Renal cortical epithelial cell (primary cell): ENCODE data around the gene TAS2R46. TPM values are rescaled to one million over a fixed set of nuclear protein-coding genes. Genes with fewer than 3 reads are reported as not detected.
"Not testable (repeated sequence)": the region's sequence is repeated elsewhere in the genome, so short reads cannot be mapped to it uniquely, and the experiment has no call there.

ENCODE experiments used
- DNase-seq: peaks from one replicate; pipeline ENCODE4 v3.0.0-alpha.2; 2011; ENCODE audit warnings: low read depth
- total RNA-seq: library from RNA; depleted of rRNA; stranded (reverse); fragments of >200 nt; gene quantifications from 2 replicates; pipeline ENCODE4 v1.2.3, GENCODE V29; 2014

The TAS2R46 gene, protein sequence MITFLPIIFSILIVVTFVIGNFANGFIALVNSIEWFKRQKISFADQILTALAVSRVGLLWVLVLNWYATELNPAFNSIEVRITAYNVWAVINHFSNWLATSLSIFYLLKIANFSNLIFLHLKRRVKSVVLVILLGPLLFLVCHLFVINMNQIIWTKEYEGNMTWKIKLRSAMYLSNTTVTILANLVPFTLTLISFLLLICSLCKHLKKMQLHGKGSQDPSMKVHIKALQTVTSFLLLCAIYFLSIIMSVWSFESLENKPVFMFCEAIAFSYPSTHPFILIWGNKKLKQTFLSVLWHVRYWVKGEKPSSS
- total RNA-seq, result 5.3 TPM in 1 of 2 replicates, not detected in the other

DNA sequence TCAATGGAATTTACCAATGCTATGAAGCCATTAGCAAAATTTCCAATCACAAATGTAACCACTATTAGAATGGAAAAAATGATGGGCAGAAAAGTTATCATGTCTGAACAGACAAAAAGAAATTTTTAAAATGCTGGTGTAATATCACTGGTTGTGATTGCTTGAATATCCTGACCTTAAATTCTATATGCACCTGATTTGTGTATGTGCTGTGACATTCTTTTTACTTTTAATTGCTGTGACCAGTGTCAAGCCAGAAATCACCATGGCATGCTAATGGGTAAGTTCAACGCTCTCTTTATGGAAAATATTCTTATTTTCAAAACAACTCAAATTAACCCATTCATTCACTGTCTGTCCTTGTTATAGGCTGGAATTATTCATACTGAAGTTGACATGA lies at the start of gene TAS2R46:
Gene TAS2R46, minus strand, starts transcription at position 101 of the 400 bp plus-strand sequence. Its CDS starts 0 bp downstream, at position 101.
- not testable (repeated sequence) for DNase-seq

DNA sequence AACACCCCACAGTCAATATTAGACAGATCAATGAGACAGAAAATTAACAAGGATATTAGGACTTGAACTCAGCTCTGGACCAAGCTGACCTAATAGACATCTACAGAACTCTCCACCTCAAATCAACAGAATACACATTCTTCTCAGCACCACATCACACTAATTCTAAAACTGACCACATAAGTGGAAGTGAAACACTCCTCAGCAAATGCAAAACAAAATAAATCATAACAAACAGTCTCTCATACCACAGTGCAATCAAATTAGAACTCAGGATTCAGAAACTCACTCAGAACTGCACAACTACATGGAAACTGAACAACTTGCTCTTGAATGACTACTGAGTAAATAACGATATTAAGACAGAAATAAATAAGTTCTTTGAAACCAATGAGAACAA lies 49.1 kb upstream of the TAS2R46 start:
- DNase-seq, result not testable (repeated sequence)

DNA sequence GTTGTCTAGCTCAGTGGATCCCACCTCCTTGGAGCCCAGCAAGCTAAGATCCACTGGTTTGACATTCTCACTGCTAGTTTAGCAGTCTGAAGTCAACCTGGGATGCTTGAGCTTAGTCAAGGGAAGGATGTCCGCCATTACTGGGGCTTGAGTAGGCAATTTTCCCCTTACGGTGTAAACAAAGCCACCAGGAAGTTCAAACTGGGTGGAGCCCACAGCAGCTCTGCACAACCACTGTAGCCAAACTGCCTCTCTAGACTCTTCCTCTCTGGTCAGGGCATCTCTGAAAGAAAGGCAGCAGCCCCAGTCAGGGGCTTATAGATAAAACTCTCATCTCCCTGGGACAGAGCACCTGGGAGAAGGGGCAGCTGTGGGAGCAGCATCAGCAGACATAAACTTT lies 46.8 kb upstream of the TAS2R46 start:
- DNase-seq, result no peak

DNA sequence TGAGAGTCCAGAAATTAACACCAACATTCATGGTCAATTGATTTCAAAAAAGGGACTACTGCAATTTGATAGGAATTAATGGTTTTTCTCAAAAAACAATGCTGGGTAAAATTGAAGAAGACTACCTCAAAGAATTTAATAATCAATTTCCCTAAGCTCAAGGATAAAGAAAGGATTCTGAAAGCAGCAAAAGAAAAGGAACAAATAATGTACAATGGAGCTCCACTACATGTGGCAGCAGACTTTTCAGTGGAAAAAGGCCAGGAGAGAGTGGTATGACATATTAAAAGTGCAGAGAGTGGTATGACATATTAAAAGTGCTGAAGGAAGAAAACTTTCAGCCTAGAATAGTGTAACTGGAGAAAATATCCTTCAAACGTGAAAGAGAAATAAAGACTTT lies 45.6 kb upstream of the TAS2R46 start:
- no peak for DNase-seq

DNA sequence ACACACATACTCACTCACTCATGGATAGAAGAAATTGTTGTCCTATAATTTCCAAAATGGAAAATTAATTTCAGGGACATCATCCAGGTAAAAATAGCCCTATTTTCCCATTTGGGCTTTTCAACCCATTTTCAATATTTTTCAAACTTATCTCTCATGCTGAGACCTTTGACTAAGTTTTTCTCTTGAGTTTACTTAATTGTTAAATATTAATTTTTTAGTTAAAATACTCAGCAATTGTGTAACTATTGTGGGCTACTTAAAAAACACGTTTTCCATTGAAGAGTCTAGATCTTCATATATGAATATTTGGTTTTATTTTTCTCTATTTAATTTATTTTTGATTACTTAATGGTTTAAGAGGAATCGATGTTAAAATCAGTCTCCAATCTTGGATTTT lies 44.2 kb upstream of the TAS2R46 start:
- no peak for DNase-seq

DNA sequence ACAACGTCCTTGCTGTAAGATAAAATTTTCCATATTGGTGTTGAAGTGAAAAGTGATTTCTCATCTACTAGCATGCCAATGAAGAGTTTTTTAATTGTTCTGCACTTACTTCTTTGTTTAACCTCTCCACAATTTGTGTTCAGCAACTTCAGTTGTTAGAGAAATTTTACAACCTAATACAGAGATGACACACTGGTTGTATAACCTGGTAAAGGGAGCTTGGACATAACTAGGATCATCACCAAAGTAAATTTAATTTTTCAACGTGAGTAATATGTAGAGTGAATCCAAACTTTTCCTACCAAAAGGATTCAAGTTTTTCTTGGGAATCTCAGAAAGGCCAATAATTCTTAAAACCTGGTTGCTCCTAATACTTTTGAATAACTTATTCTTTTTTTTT lies 43.5 kb upstream of the TAS2R46 start:
- DNase-seq, result no peak

DNA sequence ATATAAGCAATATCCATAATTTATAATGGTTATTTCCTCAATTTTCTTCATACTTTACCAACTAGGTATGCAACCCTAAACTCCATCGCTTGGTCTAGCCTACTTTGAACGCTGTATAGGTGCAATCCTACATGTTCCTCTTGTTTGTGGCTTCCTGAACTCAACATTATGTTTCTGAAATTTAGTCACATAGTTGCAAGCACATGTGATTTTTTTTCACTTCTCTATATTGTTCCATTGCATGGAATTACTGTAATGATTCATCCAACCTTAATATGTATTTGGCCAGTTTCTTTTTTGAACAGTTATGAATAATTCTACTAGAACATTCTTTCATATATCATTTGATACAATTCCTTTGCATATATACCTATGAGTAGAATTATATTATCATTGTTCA lies 32.8 kb upstream of the TAS2R46 start:
- not testable (repeated sequence) for DNase-seq

DNA sequence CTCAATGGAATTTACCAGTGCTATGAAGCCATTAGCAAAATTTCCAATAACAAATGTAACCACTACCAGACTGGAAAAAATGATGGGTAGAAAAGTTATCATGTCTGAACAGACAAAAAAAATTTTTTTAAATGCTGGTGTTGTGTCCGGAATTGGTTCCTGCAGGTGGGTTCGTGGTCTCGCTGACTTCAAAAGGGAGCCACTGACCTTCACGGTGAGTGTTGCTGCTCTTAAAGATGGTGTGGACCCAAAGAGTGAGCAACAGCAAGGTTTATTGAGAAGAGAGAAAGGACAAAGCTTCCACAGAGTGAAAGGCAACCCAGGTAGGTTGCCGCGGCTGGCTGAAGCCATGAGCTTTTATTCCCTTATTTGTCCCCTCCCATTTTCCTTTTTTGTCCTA lies 30.0 kb upstream of the TAS2R46 start, which contains the start of gene TAS2R43:
Gene TAS2R43, minus strand, starts transcription at position 186 of the 400 bp plus-strand sequence. Its CDS starts 84 bp downstream, at position 102.
- no peak for DNase-seq

DNA sequence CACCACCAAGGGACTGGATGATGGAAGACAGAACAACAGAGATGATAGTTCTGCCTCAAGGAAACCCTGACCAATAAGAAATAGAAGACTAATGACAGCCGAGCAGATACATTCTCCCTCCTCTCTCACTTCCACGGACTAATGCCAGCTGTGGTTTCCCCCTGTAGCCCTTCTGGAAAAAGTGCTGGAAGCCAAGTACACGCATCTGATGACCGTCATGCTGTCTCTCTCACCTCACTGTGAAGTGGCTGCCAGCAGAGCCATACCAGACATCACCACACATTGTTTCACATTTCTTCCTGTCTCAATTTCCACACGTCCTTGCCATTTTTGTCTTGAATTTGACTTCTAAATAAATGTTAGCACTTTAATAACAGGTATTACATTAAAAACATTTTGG lies 27.2 kb upstream of the TAS2R46 start:
- no peak for DNase-seq

DNA sequence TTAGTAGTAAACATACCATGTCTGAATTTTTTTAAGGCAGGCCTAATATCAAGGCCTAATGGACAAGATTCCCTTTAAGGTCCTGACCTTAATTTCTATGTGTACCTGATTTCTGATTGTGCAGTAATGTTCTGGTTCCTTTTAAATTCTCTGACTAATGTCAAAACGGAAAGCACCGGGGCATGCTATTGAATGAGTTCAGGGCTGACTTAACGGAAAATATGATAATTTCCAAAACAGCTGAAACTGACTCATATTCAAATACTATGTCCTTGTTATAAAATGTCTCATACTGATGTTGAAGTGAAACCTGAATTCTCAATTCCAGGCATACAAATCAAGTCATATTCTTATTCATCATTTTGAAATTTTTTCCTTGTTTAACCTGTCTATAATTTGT lies 23.3 kb upstream of the TAS2R46 start:
- no peak for DNase-seq

DNA sequence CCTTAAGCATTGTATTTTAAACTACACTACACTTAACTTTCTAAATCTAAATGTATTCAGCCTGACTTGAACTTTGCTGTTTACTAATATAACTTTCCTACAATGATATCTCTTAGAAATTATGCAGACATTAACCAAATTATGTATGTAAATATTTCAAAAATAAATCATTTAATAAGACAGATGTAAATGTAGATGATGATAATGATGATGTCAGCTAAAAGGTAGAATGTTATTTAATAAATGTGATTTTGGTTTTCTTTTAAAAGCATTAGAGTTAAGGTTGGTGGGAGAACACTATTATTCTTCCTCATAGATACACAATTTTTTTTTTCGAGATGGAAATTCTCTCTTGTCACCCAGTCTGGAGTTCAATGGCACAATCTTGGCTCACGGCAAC lies 19.9 kb upstream of the TAS2R46 start:
- DNase-seq, result no peak

DNA sequence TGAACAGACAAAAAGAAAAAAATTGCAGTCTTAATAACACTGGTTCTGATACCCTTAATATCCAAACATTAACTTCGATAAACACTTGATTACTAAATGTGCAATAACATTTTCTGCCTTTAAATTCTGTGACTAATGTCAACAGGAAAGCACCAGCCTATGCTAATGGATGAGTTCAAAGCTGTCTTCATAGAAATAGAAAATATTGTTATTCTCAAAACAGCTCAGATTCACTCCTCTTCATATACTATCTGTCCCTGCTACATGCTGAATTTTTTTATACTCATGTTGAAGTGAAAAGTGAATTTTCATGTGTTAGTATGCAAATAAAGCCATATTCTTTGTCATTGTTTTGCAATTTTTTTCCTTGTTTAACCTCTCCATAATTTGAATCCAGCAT lies 16.2 kb upstream of the TAS2R46 start:
- no peak for DNase-seq

DNA sequence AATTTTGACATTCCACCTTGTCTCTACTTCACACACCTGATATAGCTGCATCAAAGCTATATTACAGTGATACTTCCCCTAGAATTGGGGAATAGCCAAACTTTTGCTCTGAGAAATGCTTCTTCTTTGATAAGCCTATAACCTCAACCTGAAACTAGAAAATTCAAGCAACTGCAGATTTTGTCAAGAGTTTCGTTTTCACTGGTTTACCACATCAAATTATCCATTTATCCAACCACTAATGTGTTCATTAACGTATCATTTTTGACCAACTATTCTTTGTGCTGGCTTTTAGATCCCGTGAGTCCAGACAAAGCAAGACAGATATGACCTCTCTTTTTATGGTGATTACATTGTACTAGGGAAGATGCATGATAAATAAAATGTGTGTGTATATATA lies 13.5 kb upstream of the TAS2R46 start:
- no peak for DNase-seq

DNA sequence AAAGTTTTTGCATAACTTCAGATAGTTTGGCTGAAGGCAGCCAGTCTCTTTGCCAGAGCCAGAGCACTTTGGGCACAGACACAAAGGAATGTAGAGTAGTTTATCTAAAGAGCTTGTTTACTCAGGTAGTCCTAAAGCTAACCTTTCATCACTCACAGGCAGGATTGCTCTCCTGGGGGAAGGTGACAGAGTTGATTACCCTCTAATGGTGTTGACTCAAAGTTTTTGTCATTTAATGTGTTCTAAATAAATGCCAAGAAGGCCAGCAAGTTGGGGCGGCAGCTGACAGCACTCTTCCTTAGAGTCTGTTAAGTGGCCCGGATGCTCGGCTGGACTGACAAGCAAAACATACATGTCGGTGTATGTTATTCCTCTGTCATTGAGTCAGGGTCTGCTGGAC lies 9.3 kb upstream of the TAS2R46 start:
- DNase-seq, result no peak

DNA sequence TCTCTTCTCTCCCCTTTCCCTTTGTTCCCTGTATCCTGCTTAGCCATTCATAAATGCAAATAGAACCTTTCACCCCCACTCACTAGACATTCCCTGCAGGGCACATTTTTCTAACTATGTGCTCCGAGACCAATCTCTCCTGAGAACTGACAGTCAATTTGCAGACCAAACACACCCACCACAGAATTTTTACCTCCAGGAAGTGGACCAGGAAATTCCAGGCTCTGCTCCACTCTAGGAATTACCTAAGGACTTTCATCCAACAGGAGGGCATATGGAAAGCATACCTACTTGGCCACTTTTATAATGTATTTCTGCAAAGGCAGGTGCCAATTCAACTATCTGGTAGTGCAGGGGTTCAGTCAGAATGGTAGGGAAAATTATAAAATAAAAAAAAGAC lies 8.9 kb upstream of the TAS2R46 start:
- no peak for DNase-seq

DNA sequence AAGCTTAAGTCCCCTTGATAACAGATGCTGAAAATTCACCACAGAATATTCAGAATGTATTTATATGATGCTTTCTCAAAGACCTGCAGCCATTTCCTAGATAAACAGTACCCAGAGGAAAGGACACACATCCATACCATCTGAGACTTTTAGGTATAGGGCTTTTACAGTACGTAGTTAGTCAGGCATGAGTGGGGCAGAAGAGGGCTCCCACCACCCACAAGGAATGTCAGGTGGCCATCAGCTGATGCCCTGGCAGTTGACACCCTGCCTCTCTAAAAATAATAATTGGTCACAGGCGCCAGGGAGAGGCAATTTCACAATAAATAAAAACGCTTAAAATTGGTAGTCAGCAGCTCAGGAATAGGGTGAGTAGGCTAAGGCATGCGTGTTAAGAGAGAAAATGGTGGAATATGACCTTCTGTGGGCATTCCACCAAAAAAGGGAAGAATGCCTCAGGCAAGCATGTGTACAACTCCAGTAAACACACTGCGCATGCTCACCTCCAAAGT lies 7.8 kb upstream of the TAS2R46 start:
- DNase-seq, result no peak

DNA sequence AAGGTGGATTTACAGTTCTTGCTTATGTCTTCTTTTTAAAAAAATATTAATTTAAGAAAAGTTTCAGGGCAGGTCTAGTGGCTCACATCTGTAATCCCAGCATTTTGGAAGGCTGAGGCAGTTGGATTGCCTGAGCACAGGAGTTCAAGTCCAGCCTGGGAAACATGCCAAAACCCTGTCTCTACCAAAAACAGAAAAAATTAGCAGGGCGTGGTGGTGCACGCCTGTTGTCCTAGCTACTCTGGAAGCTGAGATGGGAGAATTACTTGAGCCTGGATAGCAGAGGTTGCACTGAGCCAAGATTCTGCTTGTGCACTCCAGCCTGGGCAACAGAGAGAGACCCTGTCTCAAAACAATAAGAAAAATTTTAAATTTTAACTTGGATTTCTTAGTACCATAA lies 5.4 kb upstream of the TAS2R46 start:
- no peak for DNase-seq

DNA sequence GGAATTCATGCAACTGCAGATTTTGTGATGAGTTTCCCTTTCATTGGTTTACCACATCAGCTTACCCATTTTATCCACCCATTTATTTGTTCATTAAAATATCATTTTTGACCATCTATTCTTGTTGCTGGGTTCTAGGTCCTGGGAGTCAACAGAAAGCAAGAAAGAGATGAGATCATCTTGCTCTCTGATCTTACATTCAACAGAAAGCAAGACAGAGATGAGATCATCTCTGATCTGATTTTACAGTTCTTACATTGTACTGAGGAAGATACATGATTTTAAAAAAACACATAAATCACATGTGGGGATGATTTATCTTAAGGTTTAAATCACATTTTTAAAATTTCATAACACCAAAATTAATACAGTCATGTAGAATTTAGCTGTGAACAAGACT lies 2.3 kb downstream of the TAS2R46 start:
- no peak for DNase-seq

DNA sequence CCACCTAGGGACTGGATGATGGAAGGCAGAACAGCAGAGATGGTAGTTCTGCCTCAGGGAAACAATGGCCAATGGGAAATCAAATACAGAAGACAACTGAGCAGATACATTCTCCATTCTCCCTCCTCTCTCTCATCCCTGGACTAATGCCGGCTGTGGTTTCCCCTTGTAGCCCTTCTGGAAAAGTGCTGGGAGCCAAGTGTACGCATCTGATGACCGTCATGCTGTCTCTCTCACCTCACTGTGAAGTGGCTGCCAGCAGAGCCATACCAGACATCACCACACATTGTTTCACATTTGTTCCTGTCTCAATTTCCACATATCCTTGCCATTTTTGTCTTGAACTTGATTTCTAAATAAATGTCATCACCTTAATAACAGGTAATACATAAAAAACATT lies 3.1 kb downstream of the TAS2R46 start:
- no peak for DNase-seq

DNA sequence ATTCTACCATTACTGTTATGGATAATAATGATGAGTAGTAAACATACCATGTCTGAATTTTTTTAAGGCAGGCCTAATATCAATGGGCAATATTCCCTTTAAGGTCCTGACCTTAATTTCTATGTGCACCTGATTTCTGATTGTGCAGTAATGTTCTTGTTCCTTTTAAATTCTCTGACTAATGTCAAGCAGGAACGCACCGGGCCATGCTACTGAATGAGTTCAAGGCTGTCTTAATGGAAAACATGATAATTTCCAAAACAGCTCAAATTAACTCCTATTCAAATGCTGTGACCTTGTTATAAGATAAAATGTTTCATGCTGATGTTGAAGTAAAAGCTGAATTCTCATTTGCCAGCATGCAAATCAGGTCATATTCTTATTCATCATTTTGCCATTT lies 6.8 kb downstream of the TAS2R46 start:
- DNase-seq, result no peak

DNA sequence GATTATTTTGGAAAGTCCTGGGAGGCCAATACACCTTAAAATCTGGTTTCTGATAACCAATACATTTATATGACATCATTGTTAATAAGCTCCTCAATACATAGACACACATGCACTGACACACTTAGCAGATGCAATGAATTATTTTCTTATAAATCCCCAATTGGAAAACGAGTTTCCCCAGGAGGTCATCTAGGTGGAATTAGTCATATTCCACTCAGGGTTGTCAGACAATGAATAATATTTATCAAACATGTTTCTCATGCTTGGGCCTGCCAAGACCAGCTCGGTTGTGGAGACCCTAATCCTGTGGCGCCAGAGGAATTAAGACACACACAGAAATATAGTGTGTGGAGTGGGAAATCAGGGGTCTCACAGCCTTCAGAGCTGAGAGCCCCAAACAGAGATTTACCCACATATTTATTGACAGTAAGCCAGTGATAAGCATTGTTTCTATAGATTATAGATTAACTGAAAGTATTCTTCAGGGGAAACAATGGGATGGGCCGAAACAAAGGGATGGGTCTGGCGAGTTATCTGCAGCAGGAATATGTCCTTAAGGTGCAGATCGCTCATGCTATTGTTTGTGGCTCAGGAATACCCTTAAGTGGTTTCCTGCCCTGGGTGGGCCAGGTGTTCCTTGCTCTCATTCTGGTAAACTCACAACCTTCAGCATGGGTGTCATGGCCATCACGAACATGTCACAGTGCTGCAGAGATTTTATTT lies 12.1 kb downstream of the TAS2R46 start:
- not testable (repeated sequence) for DNase-seq

DNA sequence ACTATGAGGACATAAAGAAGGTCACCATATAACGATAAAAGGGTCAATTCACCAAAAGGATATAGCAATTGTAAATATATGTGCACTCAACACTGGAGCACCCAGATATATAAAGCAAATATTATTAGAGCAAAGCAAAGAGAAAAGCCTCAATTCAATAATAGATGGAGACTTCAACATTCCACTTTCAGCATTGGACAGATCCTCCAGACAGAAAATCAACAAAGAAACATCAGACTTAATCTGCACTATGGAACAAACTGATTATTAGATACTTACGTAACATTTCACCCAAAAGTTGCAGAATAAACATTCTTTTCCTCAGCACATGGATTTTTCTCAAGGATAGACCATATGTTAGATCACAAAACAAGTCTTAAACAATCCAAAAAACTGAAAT lies 20.7 kb downstream of the TAS2R46 start:
- not testable (repeated sequence) for DNase-seq

DNA sequence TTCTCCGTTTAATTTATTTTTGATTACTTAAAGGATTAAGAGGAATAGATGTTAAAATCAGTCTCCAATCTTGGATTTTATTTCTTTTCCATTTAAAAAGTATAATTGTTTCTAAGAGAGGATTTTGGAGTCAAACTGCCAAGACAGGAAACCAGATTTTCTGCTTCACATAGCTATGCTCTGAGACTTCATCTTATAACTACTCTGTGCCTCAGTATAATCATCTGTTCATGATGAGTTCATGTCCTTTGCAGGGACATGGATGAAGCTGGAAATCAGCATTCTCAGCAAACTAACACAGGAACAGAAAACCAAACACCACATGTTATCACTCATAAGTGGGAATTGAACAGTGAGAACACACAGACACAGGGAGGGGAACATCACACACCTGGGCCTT lies 21.9 kb downstream of the TAS2R46 start:
- DNase-seq, result no peak
